K562 (cell line): ENCODE measurements around the gene TMEM89. TPM values are rescaled to one million over a fixed set of nuclear protein-coding genes. Genes with fewer than 3 reads are reported as not detected.
A peak's percentile ranks its signal among the peaks of the same experiment; 100 is the strongest.

Experiments used
- ATF1 ChIP-seq, 2 experiments: fragments of 450-650 bp in 1 of 2; IDR thresholded peaks; 2 replicates each; pipeline ENCODE4 v1.6.1; 2016; ENCODE audit warnings: missing compliant biosample characterization in 1 of 2, missing genetic modification characterization in 1 of 2
- CSDE1 ChIP-seq, 2 experiments: fragments of 450-650 bp; IDR thresholded peaks; 2 replicates each; pipeline ENCODE4 v1.6.1; 2016; ENCODE audit warnings: mild to moderate bottlenecking in 1 of 2
- CXXC5 ChIP-seq: fragments of 250-450 bp; sonication (Bioruptor Pico); IDR thresholded peaks from 2 replicates; pipeline ENCODE4 v1.8.0; 2022; ENCODE audit warnings: inconsistent platforms, mild to moderate bottlenecking, moderate library complexity
- E2F5 ChIP-seq: sonication (generic); formaldehyde crosslinking; IDR thresholded peaks from 2 replicates; pipeline ENCODE4 v1.8.0; 2022; ENCODE audit warnings: mild to moderate bottlenecking, missing genetic modification reagents
- KDM5B ChIP-seq: fragments of 200-600 bp; sonication (generic); IDR thresholded peaks from 2 replicates; pipeline ENCODE4 v1.6.1; 2012; ENCODE audit warnings: low read depth, mild to moderate bottlenecking, moderate library complexity, low read length, control low read depth, inconsistent platforms; ENCODE audit not compliant: insufficient replicate concordance
- POLR2AphosphoS5 ChIP-seq: IDR thresholded peaks from 2 replicates; pipeline ENCODE4 v1.6.1; 2011; ENCODE audit warnings: mild to moderate bottlenecking, low read depth, low read length, moderate library complexity; ENCODE audit not compliant: control insufficient read depth, insufficient read depth
- POLR2B ChIP-seq: fragments of 450-650 bp; IDR thresholded peaks from 2 replicates; pipeline ENCODE4 v1.6.1; 2018; ENCODE audit warnings: low read depth; ENCODE audit not compliant: partially characterized antibody
- SIN3A ChIP-seq, 2 experiments: fragments of 150-350 bp in 1 of 2; IDR thresholded peaks; 2 replicates each; pipeline ENCODE4 v1.6.1; 2011 to 2016; ENCODE audit warnings: borderline replicate concordance in 2 of 2, low read depth in 2 of 2, low read length in 2 of 2, mild to moderate bottlenecking in 2 of 2, moderate library complexity in 2 of 2; ENCODE audit not compliant: control insufficient read depth in 1 of 2
- SRSF1 ChIP-seq: fragments of 200-400 bp; formaldehyde crosslinking; IDR thresholded peaks from 2 replicates; pipeline ENCODE4 v1.6.1; 2017; ENCODE audit warnings: mild to moderate bottlenecking, low read depth, low read length, moderate library complexity
- TAF1 ChIP-seq: IDR thresholded peaks from 2 replicates; pipeline ENCODE4 v1.6.1; 2011; ENCODE audit warnings: mild to moderate bottlenecking, low read length, moderate library complexity; ENCODE audit not compliant: insufficient read depth, control insufficient read depth, severe bottlenecking; ENCODE audit errors: extremely low read depth
- TAF7 ChIP-seq: fragments of 450-650 bp; IDR thresholded peaks from 2 replicates; pipeline ENCODE4 v1.6.1; 2016; ENCODE audit warnings: missing genetic modification characterization, missing compliant biosample characterization
- TFE3 ChIP-seq: fragments of 450-650 bp; formaldehyde crosslinking; IDR thresholded peaks from 2 replicates; pipeline ENCODE4 v1.4.0; 2020; ENCODE audit warnings: mild to moderate bottlenecking, mixed read lengths
- YY1 ChIP-seq, 3 experiments: IDR thresholded peaks; 2 replicates each; pipeline ENCODE4 v1.6.1; 2011; ENCODE audit warnings: low read length in 2 of 3, mild to moderate bottlenecking in 2 of 3, moderate library complexity in 2 of 3, borderline replicate concordance in 1 of 3, control low read depth in 1 of 3, low read depth in 1 of 3; ENCODE audit not compliant: insufficient read depth in 3 of 3, insufficient replicate concordance in 2 of 3, control insufficient read depth in 1 of 3, insufficient read length in 1 of 3; ENCODE audit errors: extremely low read depth in 1 of 3
- ZBTB1 ChIP-seq: sonication (generic); formaldehyde crosslinking; IDR thresholded peaks from 2 replicates; pipeline ENCODE4 v1.8.1; 2023; ENCODE audit warnings: missing genetic modification reagents, low read depth, mild to moderate bottlenecking, borderline replicate concordance
- ZNF263 ChIP-seq: sonication (generic); formaldehyde crosslinking; IDR thresholded peaks from 2 replicates; pipeline ENCODE4 v1.8.0; 2022; ENCODE audit warnings: mild to moderate bottlenecking, missing genetic modification reagents, borderline replicate concordance
- ZNF609 ChIP-seq: sonication (generic); formaldehyde crosslinking; IDR thresholded peaks from 2 replicates; pipeline ENCODE4 v1.8.1; 2023; ENCODE audit warnings: missing genetic modification reagents, mild to moderate bottlenecking, borderline replicate concordance
- polyA plus RNA-seq, 8 experiments: library from polyadenylated mRNA; depleted of rRNA in 4 of 8; stranded (reverse) in 5 of 8; unstranded in 3 of 8; fragments of >200 nt; fragmentation: Nextera tagmentation in 2 of 8; fragmentation: Illumina TruSeq in 1 of 8; extraction: Ambion mirVana in 2 of 8; extraction: Trizol in 1 of 8; gene quantifications; 2 replicates each; pipeline versions ENCODE4 v1.2.1 to v1.2.3, GENCODE V29; 2011 to 2014; ENCODE audit warnings: inconsistent platforms in 1 of 8, missing spikeins in 1 of 8
- total RNA-seq, 7 experiments: library from RNA; depleted of rRNA in 6 of 7; stranded (reverse); fragments of >200 nt in 6 of 7; fragmentation: Illumina TruSeq in 2 of 7; extraction: Trizol in 2 of 7; gene quantifications; 2 replicates each; pipeline versions ENCODE4 v1.2.1 to v1.2.3, GENCODE V29; 2011 to 2021; ENCODE audit warnings: low replicate concordance in 1 of 7

Gene TMEM89
- total and polyA plus RNA-seq, 9 of the 15 experiments (the other 6 are each of a cell fraction or from before 2014, with no cell fraction given) = not detected

- peak; percentile 87 for TF ChIP-seq POLR2AphosphoS5
- TF ChIP-seq E2F5 = 0 out of 2 replicates have a peak, but pooled peaks have one; percentile 44
- no peak for TF ChIP-seq ATF1 (CRISPR knock-in tag; IDR thresholded peaks at IDR 0.05)
- TF ChIP-seq ATF1 (tag; IDR thresholded peaks at IDR 0.05) = 0 out of 2 replicates have a peak, but pooled peaks have one; percentile 21
- TF ChIP-seq ZBTB1 = peak; percentile 66; the same call in 1 of the 2 replicates
- no peak for TF ChIP-seq SRSF1
- peak; percentile 92 for TF ChIP-seq POLR2B
- no peak; the same call in 1 of the 2 replicates for TF ChIP-seq ZNF263 (CRISPR knock-in tag)
- TF ChIP-seq YY1 (IDR thresholded peaks at IDR 0.05; ENCODE audit: borderline replicate concordance in 1 of 3, control insufficient read depth in 1 of 3, extremely low read depth in 1 of 3, insufficient read depth in 3 of 3, insufficient read length in 1 of 3, insufficient replicate concordance in 2 of 3, low read depth in 1 of 3, low read length in 2 of 3) = peak; percentile 71 to 98 (median 93)
- TF ChIP-seq TAF1 = peak; percentile 92
- peak in 1 of 2 experiments; percentile 52; a peak in 1 of 4 replicates for TF ChIP-seq CSDE1 (IDR thresholded peaks at IDR 0.05)
- TF ChIP-seq CXXC5 = peak; percentile 79
- no peak for TF ChIP-seq TFE3
- peak in 1 of 2 experiments; percentile 61; a peak in 1 of 4 replicates for TF ChIP-seq SIN3A (IDR thresholded peaks at IDR 0.05; ENCODE audit: borderline replicate concordance in 2 of 2, control insufficient read depth in 1 of 2, low read depth in 2 of 2, low read length in 2 of 2)
- TF ChIP-seq ZNF609 (CRISPR knock-in tag) = 0 out of 2 replicates have a peak, but pooled peaks have one; percentile 71
- peak; percentile 80; the same call in 1 of the 2 replicates for TF ChIP-seq TAF7 (tag)
- peak; percentile 83 for TF ChIP-seq KDM5B
Measured at GRCh38 chr3:48609088-48610005, 12.2 kb downstream of the TMEM89 start, which contains the start of gene UQCRC1 (continued).
